ENCODE data around the gene ADGRL3.
"Not testable (repeated sequence)": the region's sequence is repeated elsewhere in the genome, so short reads cannot be mapped to it uniquely, and the experiment has no call there.

ADGRL3 gene

DNA sequence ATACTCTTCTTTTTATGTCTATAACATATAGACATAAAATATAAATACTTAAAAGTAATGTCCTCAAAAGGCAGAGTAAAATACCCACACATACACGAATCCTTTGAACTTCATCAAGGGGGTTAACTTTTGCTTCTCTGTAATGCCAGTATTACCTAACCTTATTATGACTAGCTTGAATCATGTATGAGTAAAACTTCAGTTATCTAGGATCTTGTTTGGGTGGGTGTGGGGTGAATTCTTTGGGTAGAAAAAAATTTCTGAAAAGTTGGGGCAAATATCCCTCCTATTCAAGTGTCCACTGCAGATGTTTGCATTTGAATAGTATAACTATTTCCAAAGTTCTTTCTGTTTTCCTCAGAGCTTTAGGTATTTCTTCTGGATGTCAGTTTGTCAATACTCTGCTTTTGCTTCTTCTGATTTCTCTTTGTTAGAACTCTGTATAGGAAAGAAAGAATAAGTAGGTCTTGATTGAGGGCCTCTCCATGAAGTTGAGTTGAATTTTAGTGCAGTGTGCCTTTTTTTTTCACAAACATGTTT, 173.8 kb downstream of the ADGRL3 start:
- DNase-seq: no peak

DNA sequence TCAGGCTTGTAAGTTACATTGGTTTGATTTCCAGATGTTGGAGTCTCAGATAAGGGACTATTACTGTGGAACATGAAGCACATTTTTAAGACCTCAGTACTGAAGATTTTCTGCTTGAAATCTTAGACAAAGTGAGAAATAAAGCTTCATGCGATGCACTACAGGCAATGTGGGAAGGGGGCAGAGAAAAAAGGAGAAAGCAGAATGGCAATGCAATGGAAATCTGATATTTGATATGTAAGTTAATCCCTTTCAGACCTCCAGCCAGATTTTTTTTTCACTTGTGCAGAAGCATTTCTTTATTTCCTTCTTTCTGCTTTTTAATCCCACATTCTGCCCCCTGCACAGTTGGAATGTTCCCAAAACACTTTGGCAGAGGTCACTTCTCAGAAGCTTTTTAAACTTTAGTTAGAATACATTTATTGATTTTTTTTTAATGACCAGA, 174.3 kb downstream of the ADGRL3 start:
- DNase-seq: no peak

DNA sequence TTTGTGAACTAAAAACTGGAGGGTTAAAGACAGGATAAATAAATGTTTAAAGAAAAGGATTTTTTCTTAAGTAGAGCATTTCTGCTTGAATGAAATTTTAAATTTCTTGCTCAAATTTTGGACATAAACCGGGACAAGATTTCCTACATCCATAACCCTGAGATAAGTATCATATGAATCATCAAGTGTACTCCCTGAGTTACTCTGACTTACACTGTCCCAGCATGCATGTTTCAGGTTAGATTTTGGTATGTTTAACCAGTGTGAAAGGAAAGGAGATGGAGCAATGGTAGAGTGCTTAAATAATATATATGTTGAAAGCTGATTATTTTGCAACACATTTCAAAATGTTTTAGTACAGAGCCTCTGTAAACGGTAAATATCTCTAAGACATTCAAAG, 175.2 kb downstream of the ADGRL3 start:
- no peak for DNase-seq

DNA sequence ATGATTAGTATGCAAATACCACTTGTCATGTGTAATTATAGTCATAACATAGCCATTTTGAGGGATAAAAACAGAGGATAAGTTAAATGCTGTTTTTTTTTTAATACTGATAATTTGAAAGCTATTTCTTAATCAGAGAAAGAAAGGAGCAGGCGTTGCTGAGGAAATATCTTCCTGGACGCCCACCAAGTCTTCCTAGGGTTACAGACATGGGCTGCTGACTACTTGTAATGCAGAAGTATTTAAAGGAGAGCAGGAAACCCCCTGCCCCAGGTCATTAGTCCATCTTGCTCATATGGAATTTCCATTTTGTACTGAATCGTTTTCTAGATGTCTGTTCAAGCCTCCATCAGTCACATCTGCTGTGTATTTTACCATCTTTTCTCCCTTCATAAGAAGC, 176.2 kb downstream of the ADGRL3 start:
- no peak for DNase-seq

DNA sequence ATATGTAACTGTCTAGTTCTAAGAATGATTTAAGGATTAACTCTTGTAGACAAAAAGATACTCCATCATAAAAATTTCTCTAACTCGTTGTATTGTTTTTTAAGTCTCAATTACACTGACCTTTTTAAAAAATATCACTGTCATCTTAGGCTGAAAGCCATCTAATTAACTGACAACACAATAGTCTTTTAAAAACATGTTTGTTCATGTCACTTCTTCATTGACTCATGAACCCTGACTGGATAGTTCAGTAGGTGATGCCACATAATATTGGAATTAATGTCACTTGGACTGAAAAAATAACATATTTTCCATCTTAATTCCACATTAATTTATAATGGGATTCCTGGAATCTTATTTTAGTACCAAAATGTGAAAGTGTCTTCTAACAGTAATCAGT, 179.3 kb downstream of the ADGRL3 start:
- DNase-seq: no peak

DNA sequence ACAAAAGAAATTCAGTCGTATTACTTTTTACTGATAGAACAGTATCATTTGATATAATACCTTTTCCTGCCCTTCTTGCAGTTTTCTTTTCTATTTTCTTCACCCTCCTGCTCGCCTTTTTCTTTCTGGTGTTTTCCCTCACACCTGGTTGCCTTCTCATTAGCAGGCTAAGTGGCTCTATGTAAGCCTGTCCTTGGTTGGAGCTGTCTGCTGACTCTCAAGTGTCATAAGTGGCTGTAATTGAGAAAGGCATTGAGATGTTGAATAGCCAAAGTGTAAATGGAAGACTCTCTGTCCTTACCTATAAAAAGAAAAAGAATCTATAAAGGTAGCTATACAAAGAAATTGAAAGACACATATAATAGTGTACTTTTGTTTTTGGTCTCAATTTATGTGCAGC, 180.7 kb downstream of the ADGRL3 start:
- peak; percentile 71 for DNase-seq

DNA sequence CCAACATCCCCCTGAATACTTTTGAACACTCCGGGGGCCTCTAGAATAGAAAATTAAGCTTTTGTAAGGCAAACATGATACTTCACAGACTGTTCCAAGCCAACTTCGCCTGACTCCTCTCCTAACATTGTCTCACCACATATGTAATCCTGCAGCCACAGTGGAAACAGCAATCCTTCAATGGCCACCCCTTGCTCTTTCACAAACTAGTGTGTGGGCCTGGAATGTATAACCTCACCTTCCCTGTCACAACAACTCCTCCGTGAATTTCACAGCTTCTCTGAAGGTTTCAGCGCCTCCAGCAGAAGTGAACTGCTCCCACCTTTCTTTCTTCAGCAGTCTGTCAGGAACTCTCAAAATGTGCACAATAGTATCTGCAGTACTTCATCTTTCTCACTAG, 185.1 kb downstream of the ADGRL3 start:
- no peak for DNase-seq

DNA sequence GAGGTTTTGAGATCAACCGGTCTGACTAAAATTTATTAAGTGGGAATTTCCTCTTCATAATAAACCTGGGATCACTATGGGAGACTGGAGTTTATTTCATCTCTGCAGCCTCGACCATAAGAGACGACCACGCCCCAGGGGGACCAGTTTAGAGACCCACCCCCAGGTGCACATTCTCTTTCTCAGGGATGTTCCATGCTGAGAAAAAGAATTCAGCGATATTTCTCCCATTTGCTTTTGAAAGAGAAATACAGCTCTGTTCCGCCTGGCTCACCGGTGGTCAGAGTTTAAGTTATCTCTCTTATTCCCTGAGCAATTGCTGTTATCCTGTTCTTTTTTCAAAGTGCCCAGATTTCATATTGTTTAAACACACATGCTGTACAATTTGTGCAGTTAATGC, 187.2 kb downstream of the ADGRL3 start:
- DNase-seq: not testable (repeated sequence)

GRCh38 chr4:61389640-61390039, 189.5 kb downstream of the ADGRL3 start:
- DNase-seq: no peak

- no peak for DNase-seq
Measured at GRCh38 chr4:61395754-61396153, 195.6 kb downstream of the ADGRL3 start.

- DNase-seq: no peak
Measured at GRCh38 chr4:61397174-61397573, 197.0 kb downstream of the ADGRL3 start.

- no peak for DNase-seq
Measured at GRCh38 chr4:61400439-61401038, 200.4 kb downstream of the ADGRL3 start.

DNA sequence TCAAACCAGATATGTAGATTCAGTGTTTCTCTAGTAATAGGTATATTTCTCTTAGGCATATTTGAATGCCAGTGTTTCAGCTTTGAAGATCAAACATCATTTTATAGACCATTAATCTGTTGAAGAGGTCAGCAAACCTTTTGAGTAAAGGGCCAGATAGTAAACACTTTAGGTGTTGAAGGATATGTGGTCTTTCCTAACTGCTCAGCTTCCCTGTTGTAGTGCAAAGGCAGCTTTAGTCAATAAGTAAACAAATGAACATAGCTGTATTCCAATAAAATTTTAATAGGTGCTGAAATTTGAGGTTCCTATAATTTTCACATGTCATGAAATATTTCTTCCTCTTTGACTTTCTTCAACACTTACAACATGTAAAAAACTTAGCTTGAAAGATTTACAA, 201.6 kb downstream of the ADGRL3 start:
- peak; percentile 43 for DNase-seq

GRCh38 chr4:61405307-61405706, 205.2 kb downstream of the ADGRL3 start:
- no peak for DNase-seq

DNA sequence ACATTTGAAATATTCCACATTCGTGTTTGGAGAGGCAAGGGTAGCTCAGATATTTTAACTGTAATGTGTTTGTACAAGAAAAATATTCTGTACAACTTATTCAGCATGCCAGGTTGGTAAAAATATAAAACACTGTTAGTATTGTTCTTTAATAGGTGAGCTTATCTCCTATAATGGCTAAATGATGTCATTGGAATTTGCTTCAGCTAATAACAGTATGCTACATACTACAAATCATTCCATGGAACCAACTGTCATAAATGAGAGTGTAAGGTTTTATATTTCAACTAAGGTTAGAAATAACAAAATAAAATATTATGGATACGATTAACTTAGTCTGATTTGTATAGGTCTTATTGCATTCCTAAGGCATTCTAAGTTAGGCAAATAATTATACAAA, 206.6 kb downstream of the ADGRL3 start:
- DNase-seq: no peak

DNA sequence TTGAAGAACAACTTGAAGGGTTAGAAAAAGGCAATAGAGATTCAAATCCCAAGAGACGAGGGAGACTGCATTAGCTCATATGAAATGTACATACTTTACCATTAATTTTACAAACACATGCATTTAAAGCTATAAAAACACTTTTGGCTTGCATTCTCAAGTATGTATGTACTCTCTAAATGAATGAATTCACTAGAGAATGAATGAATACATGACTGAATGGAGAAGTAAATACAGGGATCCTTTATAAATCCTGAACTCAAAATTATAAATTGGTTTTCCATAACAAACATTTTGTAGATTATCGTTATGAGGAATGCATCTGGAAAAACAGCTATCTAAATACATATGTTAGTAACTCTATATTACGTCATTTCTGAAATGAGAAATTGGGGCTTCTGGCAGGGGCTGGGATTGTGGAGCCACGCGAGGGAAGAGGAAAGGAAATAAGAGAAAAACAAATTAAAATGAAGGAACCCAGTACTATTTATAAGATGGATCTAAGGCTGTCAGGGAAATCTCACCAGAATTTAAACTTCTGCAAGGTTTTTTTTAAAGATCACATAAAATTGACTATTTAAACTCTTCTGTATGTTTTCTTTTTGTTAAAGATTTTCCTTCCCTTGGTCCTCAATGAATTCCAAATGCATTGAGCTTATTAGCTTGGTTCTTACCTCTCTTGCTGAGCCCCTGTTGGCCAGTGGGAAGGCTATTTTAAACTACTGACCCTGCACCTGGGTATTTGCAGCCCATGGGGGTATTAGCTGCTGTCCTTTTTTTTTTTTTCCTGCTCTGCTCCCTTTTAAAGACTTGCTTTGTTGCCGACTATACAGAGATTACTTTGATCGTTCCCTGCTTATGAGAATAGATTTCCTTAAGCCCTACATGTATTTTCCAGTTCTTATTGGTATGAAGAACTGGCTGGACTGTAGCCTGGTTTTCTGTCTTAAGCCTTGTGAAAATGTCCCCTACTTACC, 207.8 kb downstream of the ADGRL3 start:
- no peak for DNase-seq

GRCh38 chr4:61408861-61409260, 208.7 kb downstream of the ADGRL3 start:
- DNase-seq: no peak

- DNase-seq: no peak
Measured at GRCh38 chr4:61411241-61411640, 211.1 kb downstream of the ADGRL3 start.

DNA sequence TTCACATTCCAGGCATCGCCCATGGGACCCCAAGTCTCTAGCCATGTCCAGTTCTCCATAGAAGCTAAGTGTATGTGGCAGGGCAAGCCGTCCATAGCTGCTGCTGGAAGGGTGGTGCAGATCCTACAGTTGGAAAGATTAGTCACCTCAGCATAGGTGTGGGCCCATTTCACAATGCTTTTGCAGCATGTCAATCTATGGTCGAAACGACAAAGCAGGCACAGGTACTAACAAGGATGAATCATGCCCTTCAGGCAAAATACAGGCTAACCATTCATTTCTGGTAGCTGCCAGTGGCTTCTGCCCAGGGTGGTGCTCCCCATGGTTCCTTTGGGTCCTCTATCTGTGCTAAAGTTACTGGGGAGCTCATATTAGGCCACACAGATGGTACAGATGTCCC, 225.2 kb downstream of the ADGRL3 start:
- no peak for DNase-seq

GRCh38 chr4:61426229-61426628, 226.1 kb downstream of the ADGRL3 start:
- no peak for DNase-seq

DNA sequence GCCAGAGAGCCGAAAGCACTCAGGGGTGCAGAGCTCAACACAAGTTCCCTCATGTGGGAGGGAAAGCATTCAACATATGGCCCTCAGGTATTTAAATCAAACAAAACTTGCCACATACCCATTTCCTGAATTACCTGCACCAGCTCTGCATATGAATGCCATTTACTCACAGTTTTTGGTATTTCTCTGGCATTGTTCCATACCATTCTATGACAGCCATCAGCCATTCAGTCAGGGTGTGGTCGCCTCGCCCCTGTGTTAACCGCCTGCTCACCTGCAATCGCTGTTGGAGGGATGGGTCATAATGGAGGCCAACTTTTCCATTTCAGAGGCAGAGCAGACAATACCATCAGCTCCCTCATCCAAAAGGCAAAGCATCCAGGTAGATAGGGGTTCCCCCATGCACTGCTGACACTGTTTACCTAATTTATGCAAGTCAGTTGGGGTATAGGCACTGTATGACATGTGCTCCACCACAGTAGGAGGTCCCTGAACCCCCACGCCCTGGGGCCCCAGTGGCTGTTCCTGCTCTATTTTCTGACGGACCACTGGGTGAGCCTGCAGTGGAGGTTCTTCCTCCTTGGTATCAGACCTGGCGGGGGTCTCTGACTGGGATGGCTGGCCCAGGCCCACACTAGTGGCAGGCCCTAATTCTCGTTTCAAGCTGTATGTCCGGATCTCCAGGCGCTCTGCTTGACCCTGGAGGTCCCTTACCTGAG, 227.1 kb downstream of the ADGRL3 start:
- no peak for DNase-seq

DNA sequence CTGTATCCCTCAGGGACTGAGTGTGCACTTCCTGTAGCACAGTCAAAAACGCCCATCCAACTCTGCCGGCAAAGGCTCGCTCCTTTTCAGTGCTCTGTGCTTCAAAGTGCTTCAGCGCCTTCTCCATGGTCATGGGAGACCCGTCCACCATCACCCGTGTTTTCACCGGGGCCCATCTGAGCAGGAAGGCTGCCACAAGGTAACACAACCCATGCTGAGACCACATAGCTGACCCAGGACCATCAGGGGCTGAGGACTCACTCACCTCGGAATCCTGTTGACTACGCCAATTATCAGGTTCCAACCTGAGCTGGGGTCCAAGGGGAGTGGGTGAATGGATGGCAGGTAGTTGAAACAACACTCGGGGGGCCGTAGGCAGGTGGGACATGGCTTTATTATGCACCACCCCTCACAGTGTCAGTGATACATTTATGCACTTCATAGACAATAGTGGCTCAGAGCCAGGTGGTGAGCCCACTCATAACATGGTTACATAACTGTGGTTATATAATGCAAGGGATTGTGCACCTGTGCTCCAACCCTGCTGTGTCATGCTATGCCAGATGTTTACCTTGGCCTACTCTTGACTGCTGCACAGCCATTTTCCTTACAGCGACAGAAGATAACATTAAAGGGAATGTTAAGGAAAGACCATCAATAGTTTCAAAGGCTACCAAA, 227.8 kb downstream of the ADGRL3 start:
- peak; percentile 41 for DNase-seq

DNA sequence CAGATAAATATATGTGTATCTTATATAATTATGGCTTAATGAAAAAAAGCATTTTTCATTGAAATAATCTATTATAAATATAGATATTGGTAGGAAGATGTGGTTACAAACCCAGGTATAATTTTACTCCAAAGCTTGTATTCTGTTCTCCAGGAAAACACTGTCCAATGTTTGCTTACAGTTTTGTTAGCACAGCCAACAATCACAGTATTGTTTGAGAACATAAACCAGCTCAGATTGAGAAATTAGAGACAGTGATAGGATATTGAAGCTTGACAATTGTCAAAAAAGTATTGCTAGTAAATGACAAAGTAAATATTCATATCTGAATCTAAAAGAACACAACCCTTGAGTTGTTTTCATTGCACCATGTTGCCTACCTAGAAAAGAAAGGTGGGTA, 228.8 kb downstream of the ADGRL3 start:
- DNase-seq: no peak
